DMS 273 treated with DMSO at 0.1 percent for 48 hours (cell line): ENCODE results near the gene CDH4.

Source experiments
- DNase-seq: peaks from one replicate; lab custom pipeline; 2025; lab: John Stamatoyannopoulos, UW

The CDH4 gene

DNA sequence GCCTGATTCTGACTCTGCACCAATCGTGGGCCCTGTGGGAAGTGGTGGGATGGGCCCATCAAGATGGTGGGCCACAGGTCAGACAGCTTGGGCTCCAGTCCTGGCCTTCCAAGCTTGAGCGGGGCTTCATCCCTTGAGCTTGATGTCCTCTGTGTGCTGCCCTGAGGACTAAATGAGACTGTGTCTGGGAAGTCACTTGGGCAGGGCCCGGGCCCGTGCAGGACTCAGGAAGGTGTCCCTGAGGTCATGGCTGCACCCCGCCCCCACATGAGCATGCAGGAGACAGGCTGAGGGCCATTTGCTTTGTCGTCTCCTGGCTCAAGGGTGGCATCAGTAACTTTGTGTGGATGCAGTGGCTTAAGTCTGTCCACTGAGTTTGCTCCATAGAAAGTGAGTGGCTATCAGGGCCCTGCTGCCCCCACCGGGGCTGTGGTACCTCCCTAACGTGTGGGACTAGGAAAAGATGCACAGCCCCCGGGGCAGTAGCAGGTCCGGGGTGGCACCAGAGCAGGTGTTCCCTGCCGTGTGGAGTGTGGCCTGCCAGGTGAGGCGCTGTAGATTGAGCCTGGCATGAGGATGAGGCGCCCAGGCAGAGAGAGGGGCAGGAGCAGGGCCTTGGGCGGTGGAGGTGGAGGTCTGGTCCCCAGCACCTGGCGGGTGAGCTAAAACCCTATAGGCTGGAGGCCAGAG is 515.0 kb downstream of the CDH4 start:
- DNase-seq, result no peak

DNA sequence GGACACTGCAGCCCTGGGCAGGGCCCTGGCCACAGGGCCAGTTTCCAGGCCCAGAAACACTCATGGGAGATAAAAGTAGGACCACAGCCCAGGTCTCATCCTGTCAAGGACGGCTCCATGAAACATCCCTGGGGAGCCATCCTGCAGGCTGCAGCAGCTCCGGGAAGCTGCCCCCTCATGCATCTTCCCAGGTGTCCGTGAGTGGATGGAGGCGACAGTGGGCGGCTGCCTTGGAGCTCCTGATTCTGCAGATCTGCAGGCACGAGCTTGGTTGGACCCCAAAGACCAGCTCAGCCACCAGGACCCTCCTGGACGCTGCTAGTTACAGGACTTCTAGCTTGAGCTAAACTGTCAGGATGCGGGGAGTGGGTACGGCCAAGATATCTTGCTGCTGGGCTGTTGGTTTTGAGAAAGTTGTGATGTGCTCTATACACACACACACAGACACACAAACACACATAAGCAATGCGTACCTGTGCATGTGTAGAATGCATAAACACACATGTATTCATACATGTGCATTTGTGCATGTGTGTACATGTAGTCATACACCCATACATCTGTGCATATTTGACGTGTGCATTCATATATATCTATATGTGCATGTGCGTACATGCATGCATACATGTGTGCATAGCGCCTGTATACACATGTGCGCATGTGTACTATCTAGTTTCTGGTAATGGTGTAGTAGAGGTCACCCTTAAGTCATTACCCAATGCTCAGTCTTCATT is 515.9 kb downstream of the CDH4 start:
- DNase-seq, result no peak

DNA sequence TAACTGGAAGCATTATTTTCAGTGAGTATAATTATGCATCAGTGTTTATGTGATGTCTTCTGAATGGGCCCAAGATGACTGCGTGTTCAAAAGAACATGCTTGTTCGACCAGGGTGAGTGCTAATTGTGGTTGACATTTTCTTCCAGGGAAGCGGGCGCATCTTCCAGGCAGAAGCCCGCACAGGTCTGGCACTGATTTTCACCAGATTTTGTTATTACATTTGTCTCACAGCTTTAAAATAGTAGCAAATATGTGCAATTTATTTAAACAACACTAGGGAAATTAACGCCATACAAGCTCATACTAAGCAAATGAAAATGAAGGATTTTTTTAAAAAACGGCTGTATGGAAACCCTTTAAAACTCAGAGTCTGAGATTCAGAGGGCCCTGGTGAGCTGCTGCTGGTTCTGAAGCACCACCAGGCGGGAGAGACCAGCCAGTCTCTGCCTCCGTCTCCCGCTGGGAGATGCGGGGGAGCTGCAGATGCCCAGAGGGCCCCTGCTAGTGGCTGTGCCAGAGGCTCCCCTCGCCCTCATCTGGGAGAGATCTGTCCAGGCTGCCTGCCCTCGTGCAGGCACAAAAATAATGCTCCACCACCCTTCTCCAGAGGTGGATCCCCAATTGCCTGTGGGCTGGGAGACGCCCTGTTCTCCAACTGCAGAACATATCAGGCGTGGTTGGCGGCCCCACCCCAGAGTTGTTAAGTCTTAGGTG is 516.7 kb downstream of the CDH4 start:
- DNase-seq, result no peak

DNA sequence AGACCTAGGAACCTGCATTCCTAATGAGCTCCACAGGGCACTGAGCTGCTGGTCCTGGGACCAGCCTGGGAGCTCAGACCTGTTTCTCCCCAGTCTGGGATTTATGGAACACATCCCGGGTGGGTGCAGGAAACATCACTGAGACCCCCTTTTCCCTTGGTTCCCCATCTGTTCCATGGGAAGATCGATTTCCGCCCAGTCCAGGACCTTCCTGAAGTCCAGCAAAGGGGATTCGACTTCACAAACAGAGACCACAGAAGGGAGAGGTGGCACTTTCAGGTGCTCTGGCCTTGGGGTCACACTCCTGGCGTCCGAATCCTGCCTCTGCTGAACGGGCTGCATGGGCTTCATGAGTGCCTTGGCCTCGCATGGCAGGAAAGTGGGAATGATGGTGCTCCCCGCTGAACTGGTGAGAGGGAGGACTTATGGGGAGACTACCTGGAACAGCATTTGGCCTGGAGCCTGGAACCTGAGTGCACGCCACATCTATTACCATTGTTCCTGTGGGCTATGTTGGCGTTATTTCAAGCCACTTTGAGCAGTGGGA is 517.3 kb downstream of the CDH4 start:
- no peak for DNase-seq

DNA sequence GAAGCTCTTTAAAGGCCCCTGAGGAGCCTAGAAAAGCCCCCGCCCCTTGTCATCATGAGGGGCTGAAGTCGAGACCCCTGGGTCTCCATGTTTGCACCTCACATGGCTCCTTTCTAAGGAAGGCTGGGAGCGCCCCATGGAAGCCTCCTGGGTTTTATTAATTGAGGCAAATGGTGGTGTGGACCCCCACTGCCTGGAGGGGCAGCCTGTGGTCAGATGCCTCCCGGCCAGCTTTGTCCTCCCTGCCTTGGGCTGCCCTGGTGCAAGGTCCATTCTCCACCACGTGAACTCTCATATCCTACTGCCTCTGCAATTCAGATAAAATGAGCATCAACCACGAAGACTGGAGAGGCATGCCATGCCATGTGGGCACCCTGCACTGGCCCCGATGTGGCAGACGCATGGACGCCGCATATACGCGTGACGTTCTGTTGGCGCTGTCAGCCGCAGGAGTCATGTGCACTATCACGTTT is 518.1 kb downstream of the CDH4 start:
- no peak for DNase-seq

DNA sequence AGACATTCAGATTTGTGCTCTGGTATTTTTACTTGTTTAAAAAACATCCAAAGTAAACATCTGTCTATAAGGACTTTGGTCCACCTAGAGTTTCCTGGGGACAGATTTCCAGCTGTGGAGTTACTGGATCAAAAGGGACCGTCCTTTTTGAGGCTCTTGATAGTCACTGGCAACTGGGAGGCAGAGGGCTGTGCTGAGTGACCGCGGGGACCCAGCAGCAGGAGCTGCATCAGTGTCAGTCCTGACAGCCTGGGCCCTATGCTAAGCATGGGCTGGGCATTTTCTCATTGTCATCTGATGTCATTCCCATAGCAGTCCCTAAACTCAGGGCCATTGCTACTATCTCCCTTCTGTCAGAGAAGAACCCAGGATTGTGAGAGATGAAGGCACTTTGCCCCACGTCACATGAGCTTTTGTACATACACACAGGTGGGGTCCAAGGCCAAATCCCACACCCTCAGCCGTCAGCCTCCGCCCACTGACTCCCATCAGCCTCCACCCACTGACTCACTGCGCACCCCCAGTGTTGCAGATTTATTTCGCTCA is 519.8 kb downstream of the CDH4 start:
- DNase-seq, result no peak

DNA sequence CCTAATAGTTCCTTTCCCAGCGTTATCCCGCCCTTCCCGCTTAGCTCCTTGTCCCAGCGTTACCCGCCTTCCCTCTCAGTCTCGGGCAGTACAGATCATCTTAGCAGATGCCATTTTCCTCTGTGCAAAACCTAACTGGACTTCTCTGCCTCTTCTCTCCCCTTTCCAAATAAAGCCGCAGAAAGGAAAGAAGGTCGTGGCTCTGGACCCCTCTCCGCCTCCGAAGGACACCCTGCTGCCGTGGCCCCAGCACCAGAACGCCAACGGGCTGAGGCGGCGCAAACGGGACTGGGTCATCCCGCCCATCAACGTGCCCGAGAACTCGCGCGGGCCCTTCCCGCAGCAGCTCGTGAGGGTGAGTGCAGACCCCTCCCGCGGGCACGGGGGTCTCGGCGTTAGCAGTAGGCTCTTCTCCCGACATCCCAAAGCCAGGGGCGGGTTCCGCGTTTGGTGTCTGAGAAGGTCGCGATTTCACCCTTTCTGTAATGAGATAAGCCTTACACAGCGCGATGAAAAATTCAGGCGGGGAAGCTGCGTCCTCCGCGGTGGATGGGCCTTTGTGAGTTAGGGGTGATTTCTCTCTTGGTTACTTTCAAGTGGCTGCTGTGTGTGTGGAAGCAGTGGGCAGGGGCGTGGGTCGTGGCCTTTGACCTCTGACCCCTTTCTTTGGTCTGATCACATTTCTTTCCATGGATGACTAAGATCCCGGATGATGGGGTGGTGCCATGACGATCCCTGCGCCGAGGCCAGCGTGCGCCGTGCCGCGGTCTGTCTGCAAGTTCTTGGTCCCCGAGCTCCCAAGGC is 521.0 kb downstream of the CDH4 start:
- no peak for DNase-seq

DNA sequence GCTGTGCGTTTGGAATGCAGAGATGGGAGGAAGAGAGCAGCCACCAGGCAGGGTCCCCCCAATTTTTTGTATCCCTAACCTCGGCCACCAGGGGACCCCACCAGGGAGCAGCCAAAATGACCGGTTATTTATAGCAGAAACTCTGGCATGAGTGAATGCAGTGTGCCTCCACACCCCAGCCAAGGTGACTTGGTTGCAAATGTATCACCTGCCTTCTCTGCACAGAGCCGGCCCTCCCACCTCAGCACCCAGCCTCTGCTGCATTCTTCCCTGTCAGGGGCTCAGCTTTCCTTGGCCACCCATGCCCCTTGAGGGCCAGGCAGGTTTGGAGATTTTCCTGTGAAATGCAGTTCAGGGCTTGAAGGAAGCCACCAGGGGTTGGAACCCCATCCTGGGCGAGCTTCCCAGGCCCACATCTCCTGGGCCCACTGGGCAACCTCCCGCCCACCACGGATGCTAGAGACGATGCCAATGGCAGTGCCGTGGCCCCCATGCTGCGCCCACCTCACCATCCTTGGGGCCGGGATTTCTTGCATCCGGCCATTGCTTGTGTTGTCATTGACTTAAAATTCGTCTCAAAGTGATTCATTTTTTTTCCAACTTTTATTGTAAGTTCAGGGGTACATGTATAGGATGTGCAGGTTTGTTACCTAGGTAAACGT is 522.0 kb downstream of the CDH4 start:
- DNase-seq, result no peak

GRCh38 chr20:61775423-61775822 is 523.4 kb downstream of the CDH4 start:
- no peak for DNase-seq

DNA sequence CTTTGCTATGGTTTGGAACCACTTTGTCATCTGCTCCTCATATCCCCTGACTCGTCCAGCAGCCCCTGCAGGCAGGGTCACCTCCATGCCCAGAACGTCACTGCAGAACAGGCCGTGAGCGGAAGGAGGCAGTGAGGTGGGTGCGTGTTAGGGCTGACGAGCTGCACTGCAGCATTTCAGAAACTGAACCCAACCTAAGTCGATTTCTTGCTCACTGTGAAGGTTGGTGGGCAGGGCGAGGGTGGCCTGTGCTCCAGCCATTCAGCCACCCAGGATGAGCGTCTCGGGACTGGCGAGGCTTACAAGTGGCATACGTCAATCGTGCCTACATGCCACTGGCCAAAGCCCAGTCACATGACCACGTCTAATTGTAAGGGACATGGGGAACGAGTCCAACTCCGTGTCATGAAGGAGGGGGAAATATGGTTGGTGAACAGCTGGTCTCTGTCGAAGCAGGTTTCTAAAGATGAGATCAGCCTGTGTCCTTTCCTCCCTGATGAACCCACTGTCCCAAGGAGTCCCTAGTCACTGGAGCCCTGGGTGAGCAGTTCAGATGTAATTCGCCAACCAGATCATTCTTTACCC is 524.5 kb downstream of the CDH4 start:
- no peak for DNase-seq

DNA sequence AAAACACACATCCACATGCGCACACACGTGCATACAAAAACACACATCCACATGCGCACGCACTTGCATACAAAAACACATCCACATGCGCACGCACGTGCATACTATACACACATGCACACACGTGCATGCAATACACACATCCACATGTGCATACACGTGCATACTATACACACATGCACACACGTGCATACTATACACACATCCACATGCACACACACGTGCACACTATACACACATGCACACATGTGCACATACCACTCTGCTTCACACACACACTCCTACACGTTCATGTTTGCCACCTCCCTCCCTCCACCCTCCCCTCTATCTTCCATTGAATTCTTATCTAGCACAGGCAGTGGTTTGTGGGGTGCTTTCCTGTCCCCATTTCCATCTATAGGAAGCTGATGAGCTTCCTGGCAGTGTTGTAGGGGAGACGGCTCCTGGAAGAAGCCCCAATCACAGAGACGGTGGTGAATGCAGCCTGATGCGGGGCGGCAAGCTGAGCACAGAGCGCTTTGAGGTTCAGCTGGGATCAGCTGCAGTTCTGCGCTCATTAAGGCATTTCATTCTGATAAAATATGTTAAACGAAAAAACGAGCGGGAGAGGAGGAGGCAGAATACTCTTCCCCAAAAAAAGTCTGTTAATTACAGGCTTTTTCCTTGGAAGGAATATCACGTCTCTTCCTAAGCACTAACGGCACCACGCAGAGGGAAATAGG is 525.9 kb downstream of the CDH4 start:
- DNase-seq, result no peak

- DNase-seq, result no peak
Measured at GRCh38 chr20:61778495-61778863, 526.4 kb downstream of the CDH4 start.

- no peak for DNase-seq
Measured at GRCh38 chr20:61779176-61779965, 527.3 kb downstream of the CDH4 start.

- DNase-seq, result no peak
Measured at GRCh38 chr20:61780066-61780465, 528.0 kb downstream of the CDH4 start.

- DNase-seq, result no peak
Measured at GRCh38 chr20:61784801-61785566, 532.9 kb downstream of the CDH4 start.

DNA sequence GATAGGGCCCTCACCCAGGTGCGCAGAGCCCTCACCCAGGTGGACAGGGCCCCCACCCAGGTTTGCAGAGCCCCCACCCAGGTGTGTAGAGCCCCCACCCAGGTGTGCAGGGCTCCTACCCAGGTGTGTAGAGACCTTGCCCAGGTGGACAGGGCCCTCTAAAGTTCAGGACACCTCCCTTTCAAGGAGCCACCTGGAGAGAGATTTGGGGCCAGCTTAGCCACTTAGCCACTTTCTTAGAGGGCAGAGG is 533.4 kb downstream of the CDH4 start:
- no peak for DNase-seq

GRCh38 chr20:61786230-61786629 is 534.2 kb downstream of the CDH4 start:
- no peak for DNase-seq

DNA sequence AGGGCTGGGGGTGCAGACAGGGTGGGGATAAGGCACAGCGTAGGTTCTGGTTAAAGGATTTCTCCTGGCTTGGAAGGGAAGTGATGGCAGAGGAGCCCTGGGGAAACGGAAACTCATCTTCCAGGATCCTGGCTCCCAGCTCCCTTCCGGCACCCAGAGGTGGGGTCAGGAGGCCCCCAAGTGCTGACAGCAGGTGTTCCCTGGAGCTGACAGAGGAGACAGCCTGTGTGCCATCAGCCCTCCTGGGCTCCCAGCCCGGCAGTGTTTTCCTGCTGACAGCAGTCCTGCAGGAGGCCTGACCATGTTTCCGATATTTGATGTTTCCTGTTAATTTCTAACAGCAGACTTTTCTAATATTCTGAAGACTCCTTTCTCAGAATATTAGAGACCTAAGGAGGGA is 536.3 kb downstream of the CDH4 start:
- DNase-seq, result no peak

DNA sequence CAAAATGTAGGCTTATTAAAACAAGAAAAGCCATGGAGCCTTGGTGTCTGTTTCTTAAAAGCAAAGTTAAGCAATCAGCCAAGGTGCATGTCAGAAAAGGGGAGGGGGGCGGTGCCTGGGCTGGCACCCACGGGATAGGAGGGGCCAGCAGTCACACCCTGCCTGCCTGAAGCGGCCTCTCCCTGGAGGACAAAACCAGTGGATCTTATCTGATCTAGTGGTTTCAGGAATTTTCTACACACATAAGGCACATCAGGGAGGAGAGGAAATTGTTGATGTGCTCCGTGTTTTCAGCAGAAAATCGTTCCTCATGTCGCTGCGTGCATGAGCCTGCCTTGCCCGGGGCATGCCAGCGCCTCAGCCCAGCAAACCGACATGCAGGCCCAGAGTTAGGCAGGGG is 537.3 kb downstream of the CDH4 start:
- no peak for DNase-seq
